Lung (tissue), 12 donors: ENCODE measurements around the gene ARSG. TPM values are rescaled to one million over a fixed set of nuclear protein-coding genes. Genes with fewer than 3 reads are reported as not detected.

ENCODE experiments used
- ATAC-seq: fragments of 200-7000 bp; cut with Tn5 transposase; one replicate; pipeline ENCODE4 v1.9.1; 2020; ENCODE audit warnings: moderate number of reproducible peaks; ENCODE audit not compliant: insufficient read depth, low FRiP score
- DNase-seq, 3 donors: peaks; one replicate each; pipeline ENCODE4 v3.0.0-alpha.2; 2013 to 2017
- H3K27ac ChIP-seq, 2 donors: one replicate each; pipeline ENCODE4 v1.5.1; 2013; ENCODE audit warnings: mild to moderate bottlenecking in 2 of 2, moderate library complexity in 2 of 2, control low read depth in 1 of 2, inconsistent platforms in 1 of 2, low read depth in 1 of 2, low read length in 1 of 2
- H3K27me3 ChIP-seq, 3 donors: one replicate each; pipeline ENCODE4 v1.5.1; 2013; ENCODE audit warnings: low read length in 2 of 3; ENCODE audit not compliant: control insufficient read depth in 3 of 3, insufficient read depth in 3 of 3
- H3K36me3 ChIP-seq, 4 donors: one replicate each; pipeline ENCODE4 v1.5.1; 2013; ENCODE audit warnings: low read length in 4 of 4, mild to moderate bottlenecking in 1 of 4, moderate library complexity in 1 of 4; ENCODE audit not compliant: control insufficient read depth in 4 of 4, insufficient read depth in 4 of 4
- H3K4me1 ChIP-seq, 5 donors: one replicate each; pipeline ENCODE4 v1.5.1; 2013; ENCODE audit warnings: low read length in 5 of 5, mild to moderate bottlenecking in 2 of 5, moderate library complexity in 1 of 5; ENCODE audit not compliant: control insufficient read depth in 5 of 5, insufficient read depth in 5 of 5
- H3K4me3 ChIP-seq: one replicate; pipeline ENCODE4 v1.5.1; 2013; ENCODE audit warnings: mild to moderate bottlenecking, control low read depth, moderate library complexity
- H3K9ac ChIP-seq, 2 donors: one replicate each; pipeline ENCODE4 v1.5.1; 2013; ENCODE audit warnings: low read length in 2 of 2, control low read depth in 1 of 2; ENCODE audit not compliant: insufficient read depth in 1 of 2
- H3K9me3 ChIP-seq, 4 donors: one replicate each; pipeline ENCODE4 v1.5.1; 2013; ENCODE audit warnings: low read length in 3 of 4, mild to moderate bottlenecking in 1 of 4, moderate library complexity in 1 of 4; ENCODE audit not compliant: control insufficient read depth in 4 of 4, insufficient read depth in 3 of 4
- CTCF ChIP-seq: IDR thresholded peaks from 2 replicates; pipeline ENCODE4 v1.5.1; 2012; ENCODE audit warnings: mild to moderate bottlenecking; ENCODE audit errors: control extremely low read depth, extremely low read depth
- WGBS, 2 donors: extraction: QIAGEN DNeasy Blood & Tissue Kit; methylation state at CpG; one replicate each; pipeline ENCODE4 v1.1.7; 2013; 5-methylcytosine and 5-hydroxymethylcytosine counted together
- polyA plus RNA-seq, 2 donors: library from polyadenylated mRNA; stranded (reverse); fragments of 200-250 nt; gene quantifications; one replicate each; pipeline ENCODE4 v1.2.1, GENCODE V29; 2013
- total RNA-seq, 2 donors: library from RNA; depleted of rRNA in 1 of 2; stranded (reverse); fragments of >200 nt in 1 of 2; gene quantifications; one replicate each; pipeline ENCODE4 v1.2.1, GENCODE V29; 2014 to 2021
- donor health status: control.
- donor health status: control.
- donor health status: Bipolar disorder and iron deficiency.
- donor health status: healthy.
- donor health status: DM: yes; HTN: yes; CAD: no.

ARSG gene
- total and polyA plus RNA-seq, 4 donors, result 1.5 to 9.3 (median 4.3) TPM

GRCh38 chr17:68324654-68325336 is 33.5 kb downstream of the ARSG start:
- Histone ChIP-seq H3K4me1 (peaks cover 0 to 2% (median 0%) of the 10 kb centered on the region in 5 donors), H3K27ac (no peak overlapping the region), H3K9ac (no peak overlapping the region), H3K27me3 (no peaks in the 10 kb centered on the region), H3K4me3 (no peak overlapping the region), H3K36me3 (no peaks in the 10 kb centered on the region), H3K9me3 (peaks cover 0 to 2% (median 0%) of the 10 kb centered on the region in 4 donors)
- no peak for ATAC-seq
- DNase-seq, result no peak
- 98 to 100% methylated on average over 8 of the region's 8 CpGs for WGBS, 2 donors
- TF ChIP-seq CTCF, result no peak

- H3K27me3 ChIP-seq, result no peaks in the 10 kb centered on the region
- no peak overlapping the region for H3K4me3 ChIP-seq
- H3K27ac ChIP-seq, result no peak overlapping the region
- H3K4me1 ChIP-seq, result peaks cover 0 to 2% (median 0%) of the 10 kb centered on the region in 5 donors
- TF ChIP-seq CTCF, result no peak
- H3K9me3 ChIP-seq, result peaks cover 0 to 4% (median 0%) of the 10 kb centered on the region in 4 donors
- 90 to 91% methylated on average over 5 of the region's 5 CpGs for WGBS, 2 donors
- H3K9ac ChIP-seq, result no peak overlapping the region
- no peak for ATAC-seq
- no peaks in the 10 kb centered on the region for H3K36me3 ChIP-seq
- no peak for DNase-seq
These were observed 34.7 kb downstream of the ARSG start for GRCh38 chr17:68325961-68326360.

GRCh38 chr17:68326681-68327080 is 35.4 kb downstream of the ARSG start:
- ATAC-seq (no peak), DNase-seq (no peak)
- Histone ChIP-seq H3K27ac (no peak overlapping the region), H3K9me3 (peaks cover 0 to 7% (median 0%) of the 10 kb centered on the region in 4 donors), H3K27me3 (no peaks in the 10 kb centered on the region), H3K4me1 (peaks cover 0 to 2% (median 0%) of the 10 kb centered on the region in 5 donors), H3K9ac (no peak overlapping the region), H3K36me3 (no peaks in the 10 kb centered on the region), H3K4me3 (no peak overlapping the region)
- TF ChIP-seq CTCF, result no peak
- WGBS, 2 donors, result 80 to 89% methylated on average over 5 of the region's 5 CpGs
